MM.1S (cell line): ENCODE data around the gene KCNQ1.

Source experiments
- CTCF ChIP-seq: fragments of 300-600 bp; sonication (generic); IDR thresholded peaks from 2 replicates; pipeline ENCODE4 v1.5.1; 2016; ENCODE audit warnings: antibody characterized with exemption, low read length, mixed read lengths
- EZH2 ChIP-seq: fragments of 300-600 bp; sonication (generic); optimal IDR thresholded peaks from 2 replicates; pipeline ENCODE3; 2017; ENCODE audit warnings: low read depth, mild to moderate bottlenecking, antibody characterized with exemption, low read length, mixed read lengths

GRCh38 chr11:2739531-2740274, 294.9 kb downstream of the KCNQ1 start:
- no peak for TF ChIP-seq CTCF
- TF ChIP-seq EZH2, result no peak
